Measurements from ENCODE around the gene GFM1. TPM values are rescaled to one million over a fixed set of nuclear protein-coding genes. Genes with fewer than 3 reads are reported as not detected.

The GFM1 gene
- total RNA-seq, 2 experiments from 2014 or later: 48.4 to 56.1 TPM

GRCh38 chr3:158731938-158732855 is 87.9 kb downstream of the GFM1 start, which contains the start of gene RARRES1:
TSS of gene RARRES1 (minus strand) at chr3:158732457. CDS start at chr3:158732415, 42 bp downstream.
- intact Hi-C loops (cut with micrococcal nuclease): no loop called here
- Mint-ChIP-seq H3K9me3 (peaks cover 9% of the 10 kb centered on the region), H3K27ac (no peak within 1 kb of the TSS), H3K27me3 (peaks cover 2% of the 10 kb centered on the region), H3K4me1 (ENCODE audit: low read depth) (peaks cover 16% of the 10 kb centered on the region), H3K36me3 (ENCODE audit: low read depth) (peaks cover 14% of the 10 kb centered on the region), H3K4me3 (peak within 1 kb of the TSS; percentile 56)
- peak; percentile 72 for ATAC-seq
- peak; percentile 63 for DNase-seq
- ChIA-PET CTCF (no interaction called here), POLR2A (no interaction called here)
- no peak for TF ChIP-seq CTCF (IDR thresholded peaks at IDR 0.05)

GRCh38 chr3:158732856-158733200 is 88.5 kb downstream of the GFM1 start:
- no peak for TF ChIP-seq CTCF (IDR thresholded peaks at IDR 0.05)
- POLR2A ChIA-PET: no interaction called here
- intact Hi-C loops (cut with micrococcal nuclease): no loop called here
- H3K9me3 Mint-ChIP-seq: peaks cover 9% of the 10 kb centered on the region
- peaks cover 2% of the 10 kb centered on the region for H3K27me3 Mint-ChIP-seq
- no peak overlapping the region for H3K27ac Mint-ChIP-seq
- no peak for ATAC-seq
- CTCF ChIA-PET: no interaction called here
- DNase-seq: no peak
- peaks cover 14% of the 10 kb centered on the region for H3K36me3 Mint-ChIP-seq (ENCODE audit: low read depth)
- no peak overlapping the region for H3K4me3 Mint-ChIP-seq
- H3K4me1 Mint-ChIP-seq (ENCODE audit: low read depth): peaks cover 11% of the 10 kb centered on the region

- H3K27ac Mint-ChIP-seq: no peak overlapping the region
- no peak for TF ChIP-seq CTCF (IDR thresholded peaks at IDR 0.05)
- no peak overlapping the region for H3K4me3 Mint-ChIP-seq
- ATAC-seq (no peak), DNase-seq (no peak)
- peaks cover 14% of the 10 kb centered on the region for H3K36me3 Mint-ChIP-seq (ENCODE audit: low read depth)
- peaks cover 9% of the 10 kb centered on the region for H3K9me3 Mint-ChIP-seq
- ChIA-PET POLR2A (no interaction called here), CTCF (no interaction called here)
- H3K27me3 Mint-ChIP-seq: peaks cover 2% of the 10 kb centered on the region
- peaks cover 7% of the 10 kb centered on the region for H3K4me1 Mint-ChIP-seq (ENCODE audit: low read depth)
- intact Hi-C loops (cut with micrococcal nuclease): no loop called here
Observed at GRCh38 chr3:158733656-158734055, 89.3 kb downstream of the GFM1 start.

GRCh38 chr3:158735296-158736033 is 91.1 kb downstream of the GFM1 start:
- CTCF ChIA-PET: interaction anchor here (3.8 kb wide), 1 partner anchor 9 kb away, joined by 16 read pairs; no protein-coding TSS in a partner anchor

More at GRCh38 chr3:158735296-158736033, 91.1 kb downstream of the GFM1 start:
- H3K9me3 Mint-ChIP-seq: peaks cover 9% of the 10 kb centered on the region
- H3K4me1 Mint-ChIP-seq (ENCODE audit: low read depth): peaks cover 7% of the 10 kb centered on the region
- ATAC-seq (no peak), DNase-seq (no peak)
- POLR2A ChIA-PET: interaction anchor here (0.6 kb wide), 1 partner anchor 67 kb away, joined by 3 read pairs; no protein-coding TSS in a partner anchor
- no peak overlapping the region for H3K4me3 Mint-ChIP-seq
- no peak for TF ChIP-seq CTCF (IDR thresholded peaks at IDR 0.05)
- intact Hi-C loops (cut with micrococcal nuclease): no loop called here
- H3K36me3 Mint-ChIP-seq (ENCODE audit: low read depth): peaks cover 14% of the 10 kb centered on the region
- no peaks in the 10 kb centered on the region for H3K27me3 Mint-ChIP-seq
- no peak overlapping the region for H3K27ac Mint-ChIP-seq

Measured in activated CD8-positive, alpha-beta T cell treated with anti-CD3 and anti-CD28 coated beads for 36 hours (primary cell).